HG03039 (cell line): ENCODE results near the gene DSC1.

Source experiments
- ATAC-seq: cut with Tn5 transposase; IDR thresholded peaks from one replicate; pipeline ENCODE4 v1.9.1; 2021; ENCODE audit warnings: mild to moderate bottlenecking, moderate library complexity; ENCODE audit not compliant: unreplicated experiment

DSC1 gene

DNA sequence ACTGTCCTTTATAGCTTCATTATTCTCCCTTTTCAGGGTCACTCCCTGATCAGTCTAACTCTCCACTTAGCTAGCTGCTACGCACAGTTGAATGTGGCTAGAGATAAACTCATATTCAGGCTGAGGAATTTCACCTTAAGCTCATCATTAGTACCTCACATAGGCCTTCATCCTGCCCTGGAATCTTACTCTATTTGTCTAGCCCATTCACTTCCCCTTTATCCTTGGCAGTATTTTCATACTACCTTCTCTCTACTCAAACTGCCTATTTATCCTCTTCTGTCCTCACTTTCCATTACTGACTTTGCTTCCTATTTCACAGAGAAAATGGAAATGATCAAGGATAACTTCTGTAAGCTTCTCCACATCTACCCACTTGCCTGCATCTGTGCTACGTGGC is 49.9 kb downstream of the DSC1 start:
- no peak for ATAC-seq

DNA sequence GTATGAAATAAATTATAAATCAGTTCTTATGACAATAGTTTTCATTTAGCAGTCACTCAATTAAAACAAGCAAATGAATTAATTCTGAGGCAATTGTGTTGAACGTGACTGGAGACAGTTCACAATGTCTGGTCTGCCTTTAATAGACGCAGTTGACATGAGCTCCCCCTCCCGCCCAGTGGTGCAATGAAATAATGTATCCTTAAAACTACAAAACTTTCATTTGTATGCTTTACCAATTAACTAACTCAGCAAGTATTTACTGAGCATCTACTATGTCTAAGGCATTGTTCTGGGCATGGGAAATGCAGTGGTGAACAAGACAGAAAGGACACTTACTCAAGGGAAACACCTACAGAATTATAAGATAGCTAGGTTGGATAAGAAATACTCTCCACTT is 56.9 kb downstream of the DSC1 start:
- no peak for ATAC-seq

- no peak for ATAC-seq
Observed at GRCh38 chr18:31104444-31104843, 58.2 kb downstream of the DSC1 start.

DNA sequence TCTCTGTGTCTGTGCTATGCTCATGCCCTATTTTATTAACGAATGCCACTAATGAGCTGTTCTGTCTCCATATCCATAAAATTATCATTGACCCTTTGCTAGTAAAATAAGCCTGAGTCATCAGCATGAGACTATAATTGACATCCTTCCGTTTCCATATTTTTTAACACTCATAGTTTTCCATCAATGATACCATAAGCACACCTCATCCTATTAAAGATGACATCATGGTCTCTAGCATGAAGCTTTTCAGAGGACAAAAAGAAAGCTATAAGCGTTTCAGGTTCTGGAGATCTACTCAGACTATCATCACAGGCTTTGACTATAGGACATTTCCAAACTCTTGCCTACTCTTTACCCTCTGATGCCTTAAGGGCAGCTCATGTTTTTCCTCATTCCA is 59.2 kb downstream of the DSC1 start:
- ATAC-seq, result no peak

- no peak for ATAC-seq
Observed at GRCh38 chr18:31102941-31103340, 59.7 kb downstream of the DSC1 start.

DNA sequence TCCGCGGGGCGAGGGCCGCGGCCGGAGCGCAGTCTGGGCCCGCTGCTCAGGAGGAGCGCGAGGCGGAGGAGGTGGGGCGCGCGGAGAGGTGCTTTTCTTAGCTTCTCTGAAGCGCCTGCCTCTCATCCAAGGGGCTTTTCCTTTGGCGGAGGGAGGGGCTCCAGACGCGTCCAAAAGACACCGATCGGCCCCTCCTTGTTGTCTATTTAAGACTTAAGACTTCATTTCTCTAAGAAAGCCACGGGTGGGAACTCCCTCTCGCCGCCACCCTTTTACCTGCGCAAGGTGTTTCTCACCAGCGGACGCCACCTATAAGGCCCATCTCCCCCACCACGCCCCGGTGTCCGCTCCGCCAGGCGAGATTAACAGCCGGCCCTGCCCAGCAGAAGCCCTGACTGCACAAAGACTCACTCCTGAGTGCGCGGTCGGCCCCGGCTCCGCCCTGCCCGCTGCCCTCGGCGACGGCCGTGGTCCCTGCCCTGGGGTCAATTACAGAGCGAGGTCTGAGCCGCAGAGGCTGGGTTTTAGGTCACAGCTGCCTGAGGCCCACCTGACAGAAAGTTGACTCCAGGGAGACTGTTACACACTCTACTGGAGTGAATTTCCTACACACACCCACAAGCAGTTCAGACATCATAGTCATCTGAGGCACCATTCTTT is 60.5 kb downstream of the DSC1 start, which contains the start of gene DSC2:
Gene DSC2, minus strand, starts transcription at position 397 of the 660 bp plus-strand sequence. CDS start 450 bp downstream, outside the sequence.
- ATAC-seq, result no peak

DNA sequence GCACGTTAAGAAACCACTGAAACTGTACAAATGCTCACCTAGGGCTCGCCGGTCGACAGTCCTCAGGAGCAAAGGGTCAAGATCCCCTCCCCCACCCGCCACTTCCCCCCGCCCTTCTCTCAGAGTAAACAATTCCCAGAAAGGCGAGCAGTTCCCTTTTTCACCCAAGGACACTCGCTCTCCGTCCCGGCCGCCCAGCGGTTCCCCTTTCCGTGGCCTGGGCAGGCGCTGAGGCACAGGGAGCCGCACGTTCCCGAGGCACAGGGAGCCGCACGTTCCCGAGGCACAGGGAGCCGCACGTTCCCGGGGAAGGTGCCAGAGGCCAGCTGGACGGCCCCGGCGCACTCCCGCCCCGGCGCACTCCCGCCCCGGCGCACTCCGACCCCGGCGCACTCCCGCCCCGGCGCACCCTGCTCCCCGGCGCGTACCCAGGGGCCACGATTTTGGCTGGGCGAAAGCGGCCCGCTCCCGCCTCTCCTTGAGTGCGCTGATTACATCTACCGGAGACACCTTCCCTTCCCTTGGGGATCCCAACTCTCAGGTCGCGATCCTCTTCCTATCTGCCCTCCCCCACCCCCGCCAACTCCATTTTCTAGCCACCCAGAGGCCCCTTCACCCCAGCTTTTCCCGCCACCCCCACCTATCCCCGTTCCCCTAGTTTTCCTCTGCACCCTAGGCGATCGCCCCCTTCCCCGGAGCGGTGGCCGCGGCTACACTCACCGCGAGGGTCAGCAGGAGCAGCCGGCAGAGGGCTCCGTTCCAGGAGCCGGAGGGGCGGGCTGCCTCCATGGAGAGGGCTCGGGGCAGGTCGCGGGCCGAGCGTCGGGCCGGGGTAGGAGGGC is 61.3 kb downstream of the DSC1 start:
- ATAC-seq, result no peak

DNA sequence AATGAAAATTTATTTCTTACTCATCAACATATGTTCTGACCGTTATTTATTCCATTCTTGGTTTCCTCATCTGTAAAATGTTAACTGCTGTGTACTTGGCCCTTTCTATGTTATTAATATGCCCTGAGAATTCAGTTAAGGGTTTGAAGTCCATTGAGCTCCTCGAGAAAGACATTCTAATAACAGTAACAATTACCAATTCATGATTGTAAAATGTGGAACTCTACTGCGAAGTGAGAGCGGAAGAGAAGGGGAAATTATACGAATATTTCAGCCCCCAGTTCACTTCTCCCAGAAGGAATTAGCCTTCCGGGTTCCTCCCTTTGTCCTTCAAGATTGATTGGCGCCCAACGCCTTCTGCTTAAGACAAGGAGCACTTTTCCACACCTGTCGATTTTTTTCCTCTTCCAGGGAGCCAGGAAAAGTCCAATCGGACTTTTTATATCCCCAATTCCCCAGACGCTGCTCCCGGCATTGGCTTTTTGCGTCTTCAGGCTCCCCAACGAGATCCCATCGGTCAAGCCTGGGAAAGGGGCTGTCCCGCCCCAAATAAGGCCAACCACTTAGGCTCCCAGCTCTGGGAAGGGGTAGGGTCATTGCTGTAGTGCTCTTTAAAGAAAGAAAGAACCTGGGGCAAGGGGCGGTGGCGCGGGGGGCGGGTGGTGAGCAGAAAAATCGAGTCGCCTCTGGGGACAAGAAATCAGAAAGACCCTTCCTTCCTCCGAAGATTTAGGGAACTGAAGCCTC is 62.0 kb downstream of the DSC1 start:
- no peak for ATAC-seq

DNA sequence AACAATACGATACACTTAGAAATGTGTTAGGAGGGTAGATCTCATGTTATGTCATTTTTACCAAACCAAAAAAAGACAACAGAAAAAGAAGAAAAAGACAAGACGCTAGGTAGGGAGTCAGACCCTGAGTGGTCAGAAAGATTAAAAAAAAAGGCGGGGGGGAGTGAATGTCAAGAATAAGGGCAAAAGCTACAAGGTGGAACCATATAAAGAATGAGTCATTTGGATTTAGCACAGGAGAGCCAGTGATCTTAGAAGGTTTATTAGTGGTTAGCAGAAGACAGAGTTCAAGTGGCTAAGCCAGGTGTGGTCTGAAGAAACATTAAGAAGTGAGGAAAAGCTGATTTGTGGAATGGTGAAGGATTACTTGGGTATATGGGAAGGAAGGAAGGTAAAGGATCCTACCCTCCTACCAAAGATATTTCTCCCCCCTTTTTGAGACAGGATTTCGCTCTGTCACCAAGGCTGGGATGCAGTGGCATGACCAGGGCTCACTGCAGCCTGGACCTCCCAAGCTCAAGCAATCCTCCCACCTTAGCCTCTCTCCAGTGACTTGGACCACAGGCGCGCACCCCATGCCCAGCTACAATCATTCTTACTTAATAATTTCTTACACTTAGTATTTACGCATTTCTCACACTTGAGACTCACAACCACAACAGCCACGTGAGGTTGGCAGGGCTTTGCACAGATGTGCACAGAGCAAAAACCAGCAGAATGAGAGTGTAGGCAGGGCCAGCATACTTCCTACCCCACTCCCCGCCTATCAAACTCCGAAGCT is 63.0 kb downstream of the DSC1 start:
- ATAC-seq, result no peak

DNA sequence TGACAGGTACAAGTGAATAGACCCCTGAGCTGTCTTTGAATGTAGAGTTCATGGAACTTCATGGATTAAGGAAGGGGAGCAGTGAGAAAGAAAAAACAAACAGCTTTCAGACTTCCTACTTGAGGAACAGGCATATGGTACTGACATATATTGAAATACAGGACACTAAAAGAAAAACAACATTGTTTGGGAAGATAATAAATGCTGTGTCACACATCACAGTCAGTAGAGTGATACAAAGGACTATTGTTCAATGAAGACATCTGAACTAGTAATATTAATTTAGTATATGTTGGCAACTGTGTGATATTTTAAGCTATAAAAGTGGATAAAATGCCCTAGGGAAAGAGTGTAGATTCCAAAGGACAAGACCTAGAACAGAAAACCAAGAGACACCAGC is 63.8 kb downstream of the DSC1 start:
- no peak for ATAC-seq

- no peak for ATAC-seq
Observed at GRCh38 chr18:31097666-31098065, 65.0 kb downstream of the DSC1 start.

GRCh38 chr18:31093880-31094279 is 68.8 kb downstream of the DSC1 start:
- ATAC-seq, result no peak

GRCh38 chr18:31093294-31093693 is 69.4 kb downstream of the DSC1 start:
- ATAC-seq, result no peak

- ATAC-seq, result no peak
Observed at GRCh38 chr18:31091350-31091749, 71.3 kb downstream of the DSC1 start.

DNA sequence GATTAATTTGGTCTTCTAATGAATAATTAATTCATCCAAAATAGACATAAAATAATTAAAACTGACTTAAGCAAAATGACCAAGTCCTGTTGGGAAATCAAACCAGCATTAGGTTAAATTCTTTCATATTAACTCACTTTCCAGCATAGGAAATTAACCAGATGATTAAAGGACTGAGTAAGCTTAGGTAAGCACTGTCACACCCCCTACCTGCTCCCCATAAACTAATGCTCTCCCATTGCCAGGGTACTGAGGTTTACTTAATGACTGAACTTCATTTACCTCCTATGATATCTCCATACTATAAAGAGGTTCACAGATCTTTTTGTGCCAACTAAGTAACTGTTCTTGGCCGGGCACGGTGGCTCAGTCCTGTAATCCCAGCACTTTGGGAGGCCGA is 74.1 kb downstream of the DSC1 start:
- ATAC-seq, result no peak

- no peak for ATAC-seq
Observed at GRCh38 chr18:31079973-31080372, 82.7 kb downstream of the DSC1 start.
